ENCODE data around the gene PRPF8.

The PRPF8 gene

GRCh38 chr17:1616101-1616500 lies 68.6 kb downstream of the PRPF8 start:
- H3K4me3 ChIP-seq (ENCODE audit: insufficient read length, low read depth) = no peak overlapping the region
- DNase-seq (ENCODE audit: low read depth, low spot score) = no peak
- TF ChIP-seq YY1 (IDR thresholded peaks at IDR 0.05; ENCODE audit: insufficient read depth, insufficient read length) (no peak), SUZ12 (IDR thresholded peaks at IDR 0.05; ENCODE audit: extremely low read depth, insufficient read depth, insufficient read length) (no peak)
- H3K9ac ChIP-seq (ENCODE audit: insufficient read length, low read depth) = no peak overlapping the region
- H3K4me1 ChIP-seq (ENCODE audit: insufficient read depth, insufficient read length) = no peaks in the 10 kb centered on the region
- no peaks in the 10 kb centered on the region for H3K9me3 ChIP-seq (ENCODE audit: insufficient read depth, low read length)
- peaks cover 3% of the 10 kb centered on the region for H3K36me3 ChIP-seq (ENCODE audit: insufficient read depth, insufficient read length, low read length)
- no peaks in the 10 kb centered on the region for H3K27me3 ChIP-seq (ENCODE audit: insufficient read depth, insufficient read length)

- TF ChIP-seq SUZ12 (IDR thresholded peaks at IDR 0.05; ENCODE audit: extremely low read depth, insufficient read depth, insufficient read length) (no peak), YY1 (IDR thresholded peaks at IDR 0.05; ENCODE audit: insufficient read depth, insufficient read length) (no peak), ZNF274 (IDR thresholded peaks at IDR 0.05; ENCODE audit: low read depth, low read length) (no peak)
- no peaks in the 10 kb centered on the region for H3K4me1 ChIP-seq (ENCODE audit: insufficient read depth, insufficient read length)
- H3K36me3 ChIP-seq (ENCODE audit: insufficient read depth, insufficient read length, low read length) = peaks cover 3% of the 10 kb centered on the region
- no peaks in the 10 kb centered on the region for H3K27me3 ChIP-seq (ENCODE audit: insufficient read depth, insufficient read length)
- no peak overlapping the region for H3K4me3 ChIP-seq (ENCODE audit: insufficient read length, low read depth)
- no peak overlapping the region for H3K9ac ChIP-seq (ENCODE audit: insufficient read length, low read depth)
- no peak for DNase-seq (ENCODE audit: low read depth, low spot score)
- H3K9me3 ChIP-seq (ENCODE audit: insufficient read depth, low read length) = no peaks in the 10 kb centered on the region
Observed at GRCh38 chr17:1612400-1612799, 72.3 kb downstream of the PRPF8 start.

GRCh38 chr17:1611715-1612114 lies 73.0 kb downstream of the PRPF8 start:
- no peaks in the 10 kb centered on the region for H3K27me3 ChIP-seq (ENCODE audit: insufficient read depth, insufficient read length)
- no peak for DNase-seq (ENCODE audit: low read depth, low spot score)
- no peak for TF ChIP-seq YY1 (IDR thresholded peaks at IDR 0.05; ENCODE audit: insufficient read depth, insufficient read length)
- TF ChIP-seq SUZ12 (IDR thresholded peaks at IDR 0.05; ENCODE audit: extremely low read depth, insufficient read depth, insufficient read length) = no peak
- TF ChIP-seq ZNF274 (IDR thresholded peaks at IDR 0.05; ENCODE audit: low read depth, low read length) = no peak
- H3K4me3 ChIP-seq (ENCODE audit: insufficient read length, low read depth) = no peak overlapping the region
- H3K9ac ChIP-seq (ENCODE audit: insufficient read length, low read depth) = no peak overlapping the region
- H3K9me3 ChIP-seq (ENCODE audit: insufficient read depth, low read length) = no peaks in the 10 kb centered on the region
- H3K36me3 ChIP-seq (ENCODE audit: insufficient read depth, insufficient read length, low read length) = peaks cover 3% of the 10 kb centered on the region
- no peaks in the 10 kb centered on the region for H3K4me1 ChIP-seq (ENCODE audit: insufficient read depth, insufficient read length)

GRCh38 chr17:1608676-1609075 lies 76.0 kb downstream of the PRPF8 start:
- Histone ChIP-seq H3K4me3 (ENCODE audit: insufficient read length, low read depth) (no peak overlapping the region), H3K9me3 (ENCODE audit: insufficient read depth, low read length) (no peaks in the 10 kb centered on the region), H3K9ac (ENCODE audit: insufficient read length, low read depth) (no peak overlapping the region), H3K36me3 (ENCODE audit: insufficient read depth, insufficient read length, low read length) (no peaks in the 10 kb centered on the region), H3K27me3 (ENCODE audit: insufficient read depth, insufficient read length) (no peaks in the 10 kb centered on the region), H3K4me1 (ENCODE audit: insufficient read depth, insufficient read length) (peaks cover 4% of the 10 kb centered on the region)
- no peak for DNase-seq (ENCODE audit: low read depth, low spot score)
- TF ChIP-seq ZNF274 (IDR thresholded peaks at IDR 0.05; ENCODE audit: low read depth, low read length) = no peak
- no peak for TF ChIP-seq YY1 (IDR thresholded peaks at IDR 0.05; ENCODE audit: insufficient read depth, insufficient read length)
- no peak for TF ChIP-seq SUZ12 (IDR thresholded peaks at IDR 0.05; ENCODE audit: extremely low read depth, insufficient read depth, insufficient read length)

GRCh38 chr17:1607971-1608320 lies 76.7 kb downstream of the PRPF8 start:
- TF ChIP-seq YY1 (IDR thresholded peaks at IDR 0.05; ENCODE audit: insufficient read depth, insufficient read length) (no peak), SUZ12 (IDR thresholded peaks at IDR 0.05; ENCODE audit: extremely low read depth, insufficient read depth, insufficient read length) (no peak), ZNF274 (IDR thresholded peaks at IDR 0.05; ENCODE audit: low read depth, low read length) (no peak)
- Histone ChIP-seq H3K9me3 (ENCODE audit: insufficient read depth, low read length) (no peaks in the 10 kb centered on the region), H3K4me3 (ENCODE audit: insufficient read length, low read depth) (no peak overlapping the region), H3K36me3 (ENCODE audit: insufficient read depth, insufficient read length, low read length) (no peaks in the 10 kb centered on the region), H3K27me3 (ENCODE audit: insufficient read depth, insufficient read length) (no peaks in the 10 kb centered on the region), H3K9ac (ENCODE audit: insufficient read length, low read depth) (no peak overlapping the region), H3K4me1 (ENCODE audit: insufficient read depth, insufficient read length) (peaks cover 4% of the 10 kb centered on the region)
- DNase-seq (ENCODE audit: low read depth, low spot score) = no peak

- Histone ChIP-seq H3K9me3 (ENCODE audit: insufficient read depth, low read length) (peaks cover 6% of the 10 kb centered on the region), H3K4me1 (ENCODE audit: insufficient read depth, insufficient read length) (peaks cover 4% of the 10 kb centered on the region), H3K27me3 (ENCODE audit: insufficient read depth, insufficient read length) (no peaks in the 10 kb centered on the region), H3K9ac (ENCODE audit: insufficient read length, low read depth) (no peak overlapping the region), H3K36me3 (ENCODE audit: insufficient read depth, insufficient read length, low read length) (no peaks in the 10 kb centered on the region), H3K4me3 (ENCODE audit: insufficient read length, low read depth) (no peak overlapping the region)
- TF ChIP-seq SUZ12 (IDR thresholded peaks at IDR 0.05; ENCODE audit: extremely low read depth, insufficient read depth, insufficient read length) (no peak), ZNF274 (IDR thresholded peaks at IDR 0.05; ENCODE audit: low read depth, low read length) (no peak), YY1 (IDR thresholded peaks at IDR 0.05; ENCODE audit: insufficient read depth, insufficient read length) (no peak)
- no peak for DNase-seq (ENCODE audit: low read depth, low spot score)
Observed at GRCh38 chr17:1606352-1606985, 78.2 kb downstream of the PRPF8 start.

GRCh38 chr17:1605681-1606351 lies 78.9 kb downstream of the PRPF8 start:
- DNase-seq (ENCODE audit: low read depth, low spot score) = no peak
- H3K4me1 ChIP-seq (ENCODE audit: insufficient read depth, insufficient read length) = peaks cover 4% of the 10 kb centered on the region
- no peaks in the 10 kb centered on the region for H3K36me3 ChIP-seq (ENCODE audit: insufficient read depth, insufficient read length, low read length)
- no peaks in the 10 kb centered on the region for H3K27me3 ChIP-seq (ENCODE audit: insufficient read depth, insufficient read length)
- no peak overlapping the region for H3K4me3 ChIP-seq (ENCODE audit: insufficient read length, low read depth)
- peaks cover 10% of the 10 kb centered on the region for H3K9me3 ChIP-seq (ENCODE audit: insufficient read depth, low read length)
- no peak for TF ChIP-seq ZNF274 (IDR thresholded peaks at IDR 0.05; ENCODE audit: low read depth, low read length)
- TF ChIP-seq YY1 (IDR thresholded peaks at IDR 0.05; ENCODE audit: insufficient read depth, insufficient read length) = no peak
- no peak for TF ChIP-seq SUZ12 (IDR thresholded peaks at IDR 0.05; ENCODE audit: extremely low read depth, insufficient read depth, insufficient read length)
- H3K9ac ChIP-seq (ENCODE audit: insufficient read length, low read depth) = no peak overlapping the region

Measured in NT2/D1 (cell line).